ENCODE measurements around the gene PSME1.

Gene PSME1

GRCh38 chr14:24130717-24131548, 5.1 kb upstream of the PSME1 start:
- DNase-seq: no peak

DNA sequence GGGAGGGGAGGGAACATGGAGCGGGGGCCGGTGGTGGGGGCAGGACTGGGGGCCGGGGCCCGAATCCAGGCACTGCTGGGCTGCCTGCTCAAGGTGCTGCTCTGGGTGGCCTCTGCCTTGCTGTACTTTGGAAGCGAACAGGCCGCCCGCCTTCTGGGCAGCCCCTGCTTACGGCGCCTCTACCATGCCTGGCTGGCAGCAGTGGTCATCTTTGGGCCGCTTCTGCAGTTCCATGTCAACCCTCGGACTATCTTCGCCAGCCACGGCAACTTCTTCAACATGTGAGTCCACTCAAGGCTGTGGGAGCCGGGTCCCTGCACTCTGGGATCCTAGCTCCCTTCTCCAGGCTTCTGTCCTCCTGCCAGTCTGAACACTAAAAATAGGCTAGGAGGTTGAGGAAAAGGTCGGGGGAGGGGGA, 4.4 kb upstream of the PSME1 start:
- no peak for DNase-seq

- DNase-seq: peak; percentile 55
Measured at GRCh38 chr14:24132061-24132685, 3.8 kb upstream of the PSME1 start.

DNA sequence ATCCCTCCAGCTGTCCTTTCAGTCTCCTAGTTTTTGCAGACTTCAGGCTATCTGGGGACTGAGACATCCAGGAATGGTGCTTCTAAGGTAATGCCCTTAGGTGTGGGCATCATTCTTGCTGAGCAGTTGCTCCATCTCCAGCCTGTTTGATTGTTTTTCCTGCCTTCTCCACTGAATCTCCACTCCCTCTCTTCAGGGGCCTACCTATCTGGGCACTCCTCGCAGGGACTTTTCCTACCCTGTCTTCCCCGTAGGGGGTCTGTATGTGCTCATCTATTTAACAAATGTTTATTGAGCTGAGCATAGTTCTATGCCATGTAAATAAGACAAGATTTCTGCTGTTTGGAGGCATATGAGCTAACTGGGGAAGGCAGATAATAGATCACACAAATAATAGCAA, 3.0 kb upstream of the PSME1 start:
- no peak for DNase-seq

GRCh38 chr14:24133735-24134134, 2.3 kb upstream of the PSME1 start:
- DNase-seq: no peak

DNA sequence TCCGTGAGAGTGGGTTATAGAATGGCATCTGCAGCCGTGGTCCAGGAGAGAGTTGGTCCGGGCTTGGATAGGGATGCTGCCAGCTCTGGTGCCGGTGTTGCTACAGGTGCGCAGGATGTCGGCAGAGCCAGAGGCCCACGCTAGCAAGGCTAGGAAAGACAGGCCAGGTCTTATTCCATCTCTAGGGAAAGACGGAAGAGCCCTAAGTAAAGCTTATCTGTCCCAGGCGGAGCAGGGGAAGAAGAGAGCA, 485 bp upstream of the PSME1 start:
- DNase-seq: peak; percentile 66

DNA sequence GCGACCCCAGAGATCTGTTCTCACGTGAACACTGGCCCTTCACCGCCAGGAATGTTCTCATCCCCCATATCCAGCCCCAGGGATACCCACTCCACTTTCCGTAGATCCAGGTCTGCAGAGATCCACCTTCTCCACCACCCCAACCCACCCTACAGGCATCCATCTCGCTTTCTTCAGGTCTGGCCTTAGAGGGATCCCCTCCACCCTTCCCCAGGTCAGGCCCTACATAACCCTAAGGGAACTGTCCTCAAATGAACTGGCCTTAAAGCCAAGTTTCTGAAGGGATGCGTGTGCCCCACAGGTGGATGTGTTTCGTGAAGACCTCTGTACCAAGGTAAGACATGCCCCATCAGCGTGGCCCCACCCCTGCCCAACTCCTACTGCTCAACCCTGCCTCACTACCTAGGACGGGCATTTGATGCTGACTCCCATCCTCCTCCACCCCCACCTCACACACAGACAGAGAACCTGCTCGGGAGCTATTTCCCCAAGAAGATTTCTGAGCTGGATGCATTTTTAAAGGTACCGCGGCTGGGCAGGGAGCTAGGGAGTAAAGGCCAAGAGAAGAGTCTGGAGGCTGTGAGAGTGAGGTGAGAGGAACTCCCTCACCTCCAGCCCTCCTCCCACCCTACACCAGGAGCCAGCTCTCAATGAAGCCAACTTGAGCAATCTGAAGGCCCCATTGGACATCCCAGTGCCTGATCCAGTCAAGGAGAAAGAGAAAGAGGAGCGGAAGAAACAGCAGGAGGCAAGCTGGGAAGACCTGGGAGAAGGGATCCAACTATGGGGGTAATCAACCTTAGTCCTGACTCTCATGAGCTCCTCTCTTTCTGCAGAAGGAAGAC, 912 bp downstream of the PSME1 start:
- DNase-seq: no peak

DNA sequence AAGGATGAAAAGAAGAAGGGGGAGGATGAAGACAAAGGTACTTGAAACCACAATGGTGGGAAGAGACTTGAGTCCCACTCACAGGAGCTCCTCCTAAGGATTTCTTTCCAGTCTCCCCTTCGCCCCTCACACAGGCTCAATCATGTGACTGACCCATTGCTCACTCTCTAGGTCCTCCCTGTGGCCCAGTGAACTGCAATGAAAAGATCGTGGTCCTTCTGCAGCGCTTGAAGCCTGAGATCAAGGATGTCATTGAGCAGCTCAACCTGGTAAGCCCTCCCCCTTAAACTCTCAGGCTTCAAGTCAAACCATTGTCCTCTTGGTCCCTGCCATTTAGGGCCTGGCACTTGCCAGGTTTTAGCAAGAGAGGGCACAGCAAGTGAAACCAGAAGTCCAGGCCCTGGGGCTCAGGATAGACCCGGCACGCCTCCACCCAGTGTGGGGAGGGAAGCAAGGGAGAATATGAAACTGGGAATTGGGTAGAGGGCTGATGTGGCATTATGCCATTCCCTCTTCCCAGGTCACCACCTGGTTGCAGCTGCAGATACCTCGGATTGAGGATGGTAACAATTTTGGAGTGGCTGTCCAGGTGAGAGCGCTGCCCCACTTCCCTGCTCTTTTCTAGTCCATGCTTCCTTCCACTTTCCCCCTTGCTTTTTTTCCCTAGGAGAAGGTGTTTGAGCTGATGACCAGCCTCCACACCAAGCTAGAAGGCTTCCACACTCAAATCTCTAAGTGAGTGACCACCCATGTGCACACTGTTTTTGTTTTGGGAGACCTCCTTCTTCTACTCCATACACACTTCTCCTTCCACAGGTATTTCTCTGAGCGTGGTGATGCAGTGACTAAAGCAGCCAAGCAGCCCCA, 1.8 kb downstream of the PSME1 start:
- DNase-seq: no peak

- DNase-seq: no peak
Measured at GRCh38 chr14:24138396-24139271, 2.6 kb downstream of the PSME1 start.

DNA sequence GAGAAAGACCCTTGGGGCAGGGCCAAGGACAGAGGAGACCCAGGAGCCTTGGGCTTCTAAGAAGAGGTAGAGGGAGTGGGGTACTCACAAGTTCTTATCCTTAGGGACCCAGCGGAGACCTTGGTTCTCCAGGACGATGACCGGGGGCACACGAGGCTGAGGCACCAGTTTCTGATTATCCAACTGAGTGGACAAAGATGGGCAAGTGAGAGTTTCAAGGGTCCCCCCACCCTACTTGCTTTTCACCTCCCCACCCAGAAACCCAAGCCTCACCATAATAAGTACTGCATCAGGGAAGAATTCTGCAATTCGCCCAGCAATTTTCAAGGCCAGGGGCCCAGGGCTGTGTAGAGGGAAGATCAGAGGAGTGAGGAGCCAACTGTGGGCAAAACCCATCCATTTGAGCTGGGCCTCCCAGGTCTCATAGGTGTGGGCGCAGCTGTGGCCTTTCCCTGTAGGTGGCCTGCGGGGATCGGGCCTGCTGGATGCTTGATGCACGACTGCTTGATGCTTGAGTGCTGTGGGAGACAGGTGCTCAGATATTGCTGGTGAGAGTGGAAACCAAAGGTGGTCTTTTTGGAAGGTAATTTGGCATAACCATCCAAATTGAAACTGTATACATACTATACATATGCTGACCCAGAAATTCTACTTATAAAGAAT, 3.4 kb downstream of the PSME1 start:
- no peak for DNase-seq

DNA sequence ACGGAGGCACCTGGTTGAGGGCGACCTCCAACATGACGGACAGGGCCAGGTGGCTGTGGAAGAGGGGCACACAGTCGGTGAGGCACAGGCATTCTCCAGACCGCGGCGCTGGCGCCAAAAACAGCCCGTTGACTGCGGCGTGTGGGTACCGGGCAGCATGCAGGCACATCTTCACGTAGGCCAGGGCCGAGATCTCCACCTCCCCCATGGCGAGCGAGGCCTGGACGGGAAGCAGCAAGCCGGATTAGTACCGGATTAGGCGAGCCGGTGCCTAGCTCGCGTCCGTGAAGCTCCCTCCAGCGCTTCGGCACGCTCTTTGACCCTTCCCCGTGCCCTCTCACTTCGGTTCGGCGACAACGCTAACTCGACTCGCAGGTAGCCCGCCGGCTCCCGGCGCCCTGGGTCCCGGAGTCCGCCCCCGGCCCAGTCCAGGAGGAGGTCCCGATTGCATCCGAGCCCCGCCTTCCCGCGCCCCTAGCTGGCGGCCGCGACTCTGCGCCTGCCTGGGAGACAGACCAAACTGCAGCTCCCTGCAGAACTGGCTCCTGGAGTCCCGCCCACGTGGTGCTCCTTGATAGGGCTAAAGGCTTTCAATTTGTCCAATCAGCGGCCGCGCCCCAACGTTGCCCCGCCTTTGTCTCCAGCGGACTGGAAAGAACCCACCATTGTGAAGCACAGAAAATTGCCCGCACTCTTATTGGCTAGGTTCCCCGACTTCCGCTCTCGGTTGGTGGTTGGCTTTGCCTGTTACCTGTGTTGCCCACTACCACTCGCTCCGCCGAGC, 5.3 kb downstream of the PSME1 start, which contains the start of gene EMC9:
TSS of gene EMC9 (minus strand) at position 495 of the 784 bp plus-strand sequence. CDS start at position 208, 287 bp downstream.
- peak; percentile 99 for DNase-seq

DNA sequence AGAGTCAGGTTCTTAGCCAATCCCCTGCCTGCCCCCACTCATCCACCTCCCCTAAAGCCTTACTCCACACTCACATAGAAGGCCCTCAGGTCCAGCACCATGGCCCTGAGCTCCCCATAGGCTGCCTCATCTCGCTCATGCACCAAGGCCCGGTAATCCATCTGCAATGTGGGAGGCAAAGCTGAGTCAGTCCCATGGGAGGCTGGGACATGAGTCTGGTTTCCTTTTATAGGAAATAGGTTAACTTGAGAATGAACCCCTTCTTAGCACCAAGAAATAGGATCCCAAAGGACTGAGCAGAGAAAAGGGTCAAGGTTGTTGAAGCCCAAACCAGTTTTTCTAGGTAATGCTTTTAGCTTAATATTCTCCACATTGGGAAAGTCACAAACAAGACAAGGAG, 7.5 kb downstream of the PSME1 start:
- DNase-seq: no peak

DNA sequence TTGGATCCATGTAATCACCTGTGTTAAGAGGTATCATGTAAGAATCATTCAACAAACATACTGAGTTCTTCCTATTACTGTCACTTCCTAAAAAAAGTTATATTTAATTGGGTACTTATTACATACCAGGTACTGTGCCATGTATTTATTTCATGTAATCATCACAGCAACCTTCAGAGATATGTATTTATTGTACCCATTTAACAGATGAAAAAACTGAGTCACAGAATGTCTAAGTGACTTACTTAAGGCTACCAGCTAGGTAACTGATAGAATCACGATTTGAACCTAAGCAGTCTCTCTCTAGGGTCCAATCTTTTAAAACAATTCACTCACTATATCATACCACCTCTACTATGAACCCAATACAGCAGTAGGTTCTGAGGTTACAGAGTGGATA, 8.5 kb downstream of the PSME1 start:
- no peak for DNase-seq

- DNase-seq: no peak
Measured at GRCh38 chr14:24145219-24145618, 9.2 kb downstream of the PSME1 start.

DNA sequence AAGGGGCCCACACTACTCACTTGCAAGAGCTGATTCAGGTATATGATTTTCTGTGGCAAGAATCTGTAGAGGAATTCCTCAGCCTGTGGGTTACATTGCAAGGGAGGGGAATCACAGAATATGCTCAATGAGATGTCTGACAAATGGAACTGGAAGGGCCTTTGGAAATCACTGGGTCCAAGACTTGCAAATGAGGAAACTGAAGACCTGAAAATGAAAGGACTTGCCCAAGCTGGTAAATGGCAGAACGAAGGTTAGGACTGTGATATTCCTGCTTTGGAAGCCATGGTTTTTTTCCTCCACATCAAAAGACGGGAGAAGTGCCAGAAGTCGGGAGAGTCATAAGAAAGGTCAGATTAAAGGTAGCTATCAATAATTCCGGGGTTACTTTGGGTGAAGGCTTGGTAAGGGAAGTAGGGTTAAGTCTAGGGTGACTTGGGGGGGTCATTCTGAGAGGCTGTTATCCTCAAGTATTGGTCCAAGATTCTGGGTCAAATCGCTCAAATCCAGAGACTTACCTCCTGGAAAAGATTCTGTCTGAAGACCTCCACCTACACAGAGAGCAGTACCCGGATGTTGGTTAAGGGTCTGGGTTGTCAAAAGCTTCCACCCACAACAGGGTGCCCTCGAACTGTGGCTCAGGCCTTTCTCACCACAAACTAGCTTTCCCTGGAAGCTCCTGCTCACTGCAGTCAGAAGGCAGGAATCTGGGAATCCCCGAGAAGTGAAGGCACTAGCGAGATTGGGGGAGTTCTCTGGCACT, 9.9 kb downstream of the PSME1 start:
- DNase-seq: no peak

GRCh38 chr14:24146453-24146977, 10.5 kb downstream of the PSME1 start, which contains the start of gene PSME2:
TSS of gene PSME2 (minus strand) at chr14:24146610. CDS start at chr14:24146581, 29 bp downstream.
- DNase-seq: peak; percentile 96

- peak; percentile 98 for DNase-seq
Measured at GRCh38 chr14:24146978-24147760, 11.2 kb downstream of the PSME1 start, which contains the start of gene RNF31. TSS of gene RNF31 (plus strand) at chr14:24147498. CDS start at chr14:24147699, 201 bp downstream.

DNA sequence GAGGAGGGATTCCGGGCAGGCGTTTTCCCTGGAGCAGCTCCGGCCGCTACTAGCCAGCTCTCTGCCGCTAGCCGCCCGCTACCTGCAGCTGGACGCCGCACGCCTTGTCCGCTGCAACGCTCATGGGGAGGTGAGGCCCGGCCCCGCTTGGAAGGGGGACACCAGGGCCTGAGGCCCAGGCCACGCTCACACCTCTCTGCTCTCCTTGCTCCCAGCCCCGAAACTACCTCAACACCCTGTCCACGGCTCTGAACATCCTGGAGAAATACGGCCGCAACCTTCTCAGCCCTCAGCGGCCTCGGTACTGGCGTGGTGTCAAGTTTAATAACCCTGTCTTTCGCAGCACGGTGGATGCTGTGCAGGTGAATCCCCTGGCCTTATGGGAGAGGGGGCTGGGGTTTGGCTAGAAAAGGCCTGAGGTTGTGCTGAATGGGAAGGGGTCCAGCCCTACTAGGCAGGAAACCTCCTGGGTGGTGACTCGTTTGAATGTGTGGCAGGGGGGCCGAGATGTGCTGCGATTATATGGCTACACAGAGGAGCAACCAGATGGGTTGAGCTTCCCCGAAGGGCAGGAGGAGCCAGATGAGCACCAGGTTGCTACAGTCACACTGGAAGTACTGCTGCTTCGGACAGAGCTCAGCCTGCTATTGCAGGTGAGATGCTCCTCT, 11.9 kb downstream of the PSME1 start:
- DNase-seq: no peak
